HG03565 (cell line): ENCODE measurements around the gene ATP2B2.

Experiments
- ATAC-seq: cut with Tn5 transposase; IDR thresholded peaks from one replicate; pipeline ENCODE4 v1.9.1; 2021; ENCODE audit warnings: mild to moderate bottlenecking, moderate library complexity; ENCODE audit not compliant: unreplicated experiment

Gene ATP2B2

GRCh38 chr3:10472877-10473440, 32.4 kb downstream of the ATP2B2 start:
- no peak for ATAC-seq

- ATAC-seq: no peak
Measured at GRCh38 chr3:10471054-10471688, 34.2 kb downstream of the ATP2B2 start.

GRCh38 chr3:10470120-10471053, 35.0 kb downstream of the ATP2B2 start:
- no peak for ATAC-seq

- ATAC-seq: no peak
Measured at GRCh38 chr3:10469441-10470119, 35.8 kb downstream of the ATP2B2 start.

- no peak for ATAC-seq
Measured at GRCh38 chr3:10468613-10469354, 36.6 kb downstream of the ATP2B2 start.

GRCh38 chr3:10467904-10468612, 37.3 kb downstream of the ATP2B2 start:
- ATAC-seq: no peak

- ATAC-seq: no peak
Measured at GRCh38 chr3:10467204-10467603, 38.2 kb downstream of the ATP2B2 start.

GRCh38 chr3:10466186-10466585, 39.2 kb downstream of the ATP2B2 start:
- ATAC-seq: no peak

- ATAC-seq: no peak
Measured at GRCh38 chr3:10465161-10465560, 40.2 kb downstream of the ATP2B2 start.

GRCh38 chr3:10463533-10464434, 41.6 kb downstream of the ATP2B2 start:
- ATAC-seq: no peak

GRCh38 chr3:10462641-10463532, 42.5 kb downstream of the ATP2B2 start:
- no peak for ATAC-seq

- no peak for ATAC-seq
Measured at GRCh38 chr3:10460951-10461545, 44.3 kb downstream of the ATP2B2 start.

- ATAC-seq: no peak
Measured at GRCh38 chr3:10459954-10460754, 45.2 kb downstream of the ATP2B2 start.

- no peak for ATAC-seq
Measured at GRCh38 chr3:10457560-10457959, 47.8 kb downstream of the ATP2B2 start.

- ATAC-seq: no peak
Measured at GRCh38 chr3:10456981-10457380, 48.4 kb downstream of the ATP2B2 start.

GRCh38 chr3:10455545-10455914, 49.9 kb downstream of the ATP2B2 start:
- ATAC-seq: no peak
